OCI-LY3 (cell line): ENCODE data around the gene PDLIM4.
A peak's percentile ranks its signal among the peaks of the same experiment; 100 is the strongest.

ENCODE experiments used
- H2AFZ ChIP-seq: fragments of 200-600, 300-600 bp; shearing (Covaris generic); 2 replicates; pipeline ENCODE4 v1.6.0; 2014; ENCODE audit warnings: antibody characterized with exemption, low read depth, low read length
- H3K27ac ChIP-seq: fragments of 200-600, 300-600 bp; sonication (generic); 2 replicates; pipeline ENCODE4 v1.5.1; 2014; ENCODE audit warnings: mild to moderate bottlenecking, low read length, moderate library complexity, mixed read lengths
- H3K27me3 ChIP-seq: fragments of 200-600, 300-600 bp; sonication (generic); 2 replicates; pipeline ENCODE4 v1.6.1; 2014; ENCODE audit warnings: low read depth, low read length, mixed read lengths
- H3K36me3 ChIP-seq: fragments of 200-600, 300-600 bp; sonication (generic); replicated peaks from 2 replicates; pipeline ENCODE3; 2014; ENCODE audit warnings: low read depth, low read length, mixed read lengths
- H3K4me1 ChIP-seq: fragments of 300-600, 200-600 bp; sonication (generic); 2 replicates; pipeline ENCODE4 v1.6.1; 2014; ENCODE audit warnings: low read length, mixed read lengths
- H3K4me2 ChIP-seq: fragments of 200-600, 300-600 bp; sonication (generic); 2 replicates; pipeline ENCODE4 v1.6.1; 2014; ENCODE audit warnings: low read length, mixed read lengths
- H3K4me3 ChIP-seq: fragments of 300-600, 200-600 bp; sonication (generic); 2 replicates; pipeline ENCODE4 v1.5.1; 2014; ENCODE audit warnings: antibody characterized with exemption, mild to moderate bottlenecking, low read length, moderate library complexity
- H3K79me2 ChIP-seq: fragments of 300-600, 200-600 bp; shearing (Covaris generic); 2 replicates; pipeline ENCODE4 v1.6.1; 2014; ENCODE audit warnings: mild to moderate bottlenecking, low read length, mixed read lengths
- H3K9ac ChIP-seq: fragments of 300-600, 200-600 bp; shearing (Covaris generic); 2 replicates; pipeline ENCODE4 v1.6.0; 2014; ENCODE audit warnings: mild to moderate bottlenecking, low read length, moderate library complexity
- H3K9me3 ChIP-seq: fragments of 200-600, 300-600 bp; shearing (Covaris generic); 2 replicates; pipeline ENCODE4 v1.6.1; 2014; ENCODE audit warnings: low read length, mixed read lengths; ENCODE audit not compliant: insufficient read depth
- H4K20me1 ChIP-seq: fragments of 200-600, 300-600 bp; sonication (generic); 2 replicates; pipeline ENCODE4 v1.6.1; 2016; ENCODE audit warnings: low read length, mixed read lengths; ENCODE audit not compliant: insufficient read depth
- EZH2phosphoT487 ChIP-seq: fragments of 200-600 bp; shearing (Covaris generic); IDR thresholded peaks from 2 replicates; pipeline ENCODE4 v1.6.1; 2018; ENCODE audit warnings: antibody characterized with exemption, mixed run types, low read depth
- TF ChIP-seq, protein P1 (sequence below): fragments of 200-600, 300-600 bp; sonication (generic); IDR thresholded peaks from 2 replicates; pipeline ENCODE4 v1.5.1; 2014; ENCODE audit warnings: antibody characterized with exemption, low read length, low read depth

Gene PDLIM4

DNA sequence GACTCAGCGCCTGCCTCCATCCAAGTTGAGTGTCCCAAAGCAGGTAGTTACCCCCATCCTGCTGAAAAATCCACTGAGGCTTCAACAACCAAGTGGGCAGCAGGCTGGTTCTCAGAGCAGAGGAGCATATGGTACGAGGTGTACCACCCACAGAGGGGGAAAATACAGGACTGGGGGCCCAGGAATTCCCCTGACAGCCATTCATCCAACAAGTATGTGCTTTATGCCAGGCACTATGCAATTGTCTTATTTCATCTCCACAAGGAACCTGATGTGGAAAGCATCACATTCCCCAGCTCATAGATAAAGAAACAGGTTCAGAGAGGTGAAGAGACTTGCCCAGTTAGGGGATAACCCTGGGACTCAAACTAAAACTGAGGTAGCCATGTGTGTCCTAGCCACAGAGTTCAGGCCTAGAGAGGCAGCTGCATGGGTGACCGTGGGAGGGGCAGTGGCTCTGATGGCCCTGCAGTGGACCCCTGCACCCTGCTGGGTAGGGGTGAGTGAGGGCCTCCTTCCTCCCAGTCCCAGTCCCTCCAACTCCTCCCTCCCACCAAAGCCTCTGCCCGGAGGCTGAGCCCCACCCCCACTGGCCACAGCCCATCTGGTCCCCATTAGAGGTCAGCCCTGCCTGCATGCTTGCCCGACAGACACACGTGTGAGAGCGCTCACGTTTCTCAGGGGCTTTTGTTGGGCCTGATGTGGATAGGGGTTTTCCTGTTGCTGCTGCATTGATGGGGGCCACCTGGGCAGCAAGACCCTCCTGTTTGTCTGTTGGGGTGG is 11.5 kb downstream of the PDLIM4 start:
- Histone ChIP-seq H4K20me1 (no peaks in the 10 kb centered on the region), H3K27me3 (no peaks in the 10 kb centered on the region; the same call in 1 of the 2 replicates), H2AFZ (no peak overlapping the region), H3K4me2 (peak overlapping the region; percentile 23; the same call in 1 of the 2 replicates), H3K27ac (no peak overlapping the region), H3K4me1 (peaks cover 21% of the 10 kb centered on the region), H3K9me3 (no peaks in the 10 kb centered on the region), H3K4me3 (no peak overlapping the region), H3K79me2 (no peaks in the 10 kb centered on the region), H3K9ac (no peak overlapping the region), H3K36me3 (no peaks in the 10 kb centered on the region)
- TF ChIP-seq EZH2phosphoT487: no peak
- TF ChIP-seq, protein P1, sequence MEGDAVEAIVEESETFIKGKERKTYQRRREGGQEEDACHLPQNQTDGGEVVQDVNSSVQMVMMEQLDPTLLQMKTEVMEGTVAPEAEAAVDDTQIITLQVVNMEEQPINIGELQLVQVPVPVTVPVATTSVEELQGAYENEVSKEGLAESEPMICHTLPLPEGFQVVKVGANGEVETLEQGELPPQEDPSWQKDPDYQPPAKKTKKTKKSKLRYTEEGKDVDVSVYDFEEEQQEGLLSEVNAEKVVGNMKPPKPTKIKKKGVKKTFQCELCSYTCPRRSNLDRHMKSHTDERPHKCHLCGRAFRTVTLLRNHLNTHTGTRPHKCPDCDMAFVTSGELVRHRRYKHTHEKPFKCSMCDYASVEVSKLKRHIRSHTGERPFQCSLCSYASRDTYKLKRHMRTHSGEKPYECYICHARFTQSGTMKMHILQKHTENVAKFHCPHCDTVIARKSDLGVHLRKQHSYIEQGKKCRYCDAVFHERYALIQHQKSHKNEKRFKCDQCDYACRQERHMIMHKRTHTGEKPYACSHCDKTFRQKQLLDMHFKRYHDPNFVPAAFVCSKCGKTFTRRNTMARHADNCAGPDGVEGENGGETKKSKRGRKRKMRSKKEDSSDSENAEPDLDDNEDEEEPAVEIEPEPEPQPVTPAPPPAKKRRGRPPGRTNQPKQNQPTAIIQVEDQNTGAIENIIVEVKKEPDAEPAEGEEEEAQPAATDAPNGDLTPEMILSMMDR: no peak

DNA sequence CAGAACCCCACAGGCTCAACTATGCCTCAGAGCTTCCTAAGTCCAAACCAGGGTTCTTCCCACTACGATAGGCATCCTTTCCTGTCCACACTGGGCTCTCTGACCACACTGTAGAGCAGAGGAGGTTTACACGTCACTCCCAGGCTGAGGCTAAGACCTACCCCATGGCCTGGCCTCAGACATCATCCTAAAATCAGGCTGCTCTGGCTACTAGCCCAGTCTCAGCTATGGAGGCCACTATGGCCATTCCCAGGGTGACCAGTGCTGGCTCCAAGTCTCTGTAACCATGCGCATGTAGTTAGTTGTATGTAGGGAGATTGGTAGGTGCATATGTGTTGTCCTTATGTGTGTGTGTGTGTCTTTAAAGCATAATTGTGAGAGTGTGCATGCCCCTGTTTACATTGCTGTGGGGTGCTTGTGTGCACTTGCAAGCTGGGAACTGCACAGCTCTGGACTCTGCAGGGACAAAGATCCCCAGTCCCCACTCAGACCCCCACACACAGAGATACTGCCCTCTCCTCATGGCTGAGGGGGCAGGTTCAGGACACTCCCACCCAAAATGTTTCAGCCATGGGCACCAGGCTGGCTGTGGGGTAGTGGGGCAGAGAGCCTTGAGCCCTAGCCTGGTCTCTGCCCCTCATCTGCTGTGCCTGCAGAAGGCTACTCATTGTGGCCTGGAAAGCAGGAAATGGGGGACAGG is 12.3 kb downstream of the PDLIM4 start:
- Histone ChIP-seq H3K4me1 (peaks cover 21% of the 10 kb centered on the region), H3K36me3 (no peaks in the 10 kb centered on the region), H2AFZ (no peak overlapping the region), H3K9me3 (no peaks in the 10 kb centered on the region), H3K79me2 (no peaks in the 10 kb centered on the region), H3K9ac (no peak overlapping the region), H3K4me3 (no peak overlapping the region), H4K20me1 (no peaks in the 10 kb centered on the region), H3K27ac (no peak overlapping the region), H3K4me2 (no peak overlapping the region), H3K27me3 (no peaks in the 10 kb centered on the region; the same call in 1 of the 2 replicates)
- TF ChIP-seq, protein P1: no peak
- TF ChIP-seq EZH2phosphoT487: no peak

DNA sequence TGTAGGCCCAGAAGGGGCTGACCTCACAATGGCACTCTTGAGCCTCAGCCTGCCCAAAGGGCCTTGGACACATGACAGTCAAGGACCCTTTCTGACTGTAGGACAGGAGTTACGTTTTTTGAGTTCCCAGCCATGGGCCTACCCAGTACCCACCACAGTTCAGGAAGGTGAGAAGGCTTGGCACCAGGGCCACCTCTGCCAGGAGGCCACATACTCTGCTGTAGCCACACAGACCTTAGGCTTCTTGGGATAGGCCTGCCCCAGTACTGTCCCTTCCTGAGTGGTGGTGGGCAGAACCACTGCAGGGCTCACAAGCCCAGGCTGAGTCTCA is 12.8 kb downstream of the PDLIM4 start:
- no peaks in the 10 kb centered on the region; the same call in 1 of the 2 replicates for H3K27me3 ChIP-seq
- TF ChIP-seq, protein P1: no peak
- TF ChIP-seq EZH2phosphoT487: no peak
- no peak overlapping the region for H2AFZ ChIP-seq
- H4K20me1 ChIP-seq: no peaks in the 10 kb centered on the region
- no peaks in the 10 kb centered on the region for H3K9me3 ChIP-seq
- H3K4me1 ChIP-seq: peaks cover 21% of the 10 kb centered on the region
- H3K79me2 ChIP-seq: no peaks in the 10 kb centered on the region
- H3K9ac ChIP-seq: no peak overlapping the region
- H3K4me3 ChIP-seq: no peak overlapping the region
- no peak overlapping the region for H3K27ac ChIP-seq
- H3K36me3 ChIP-seq: no peaks in the 10 kb centered on the region
- no peak overlapping the region for H3K4me2 ChIP-seq

DNA sequence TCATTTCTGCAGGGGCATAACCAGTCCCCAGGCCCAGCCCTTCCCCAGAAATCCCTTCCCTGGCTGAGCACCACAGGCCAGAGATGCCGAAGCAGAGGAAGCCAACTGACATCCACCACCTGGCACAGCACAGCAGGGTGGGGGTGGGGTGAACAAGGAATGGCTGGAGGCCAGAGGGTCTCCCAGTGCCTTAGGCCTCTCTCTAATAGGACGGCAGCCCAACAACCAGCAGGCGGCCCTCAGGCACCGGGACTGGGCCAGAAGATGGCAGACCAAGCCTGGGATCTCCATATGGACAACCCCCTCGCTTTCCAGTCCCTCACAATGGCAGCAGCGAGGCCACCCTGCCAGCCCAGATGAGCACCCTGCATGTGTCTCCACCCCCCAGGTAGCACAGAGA is 13.2 kb downstream of the PDLIM4 start:
- Histone ChIP-seq H3K27me3 (no peaks in the 10 kb centered on the region; the same call in 1 of the 2 replicates), H3K4me2 (no peak overlapping the region), H3K79me2 (no peaks in the 10 kb centered on the region), H3K4me1 (peaks cover 21% of the 10 kb centered on the region), H3K4me3 (no peak overlapping the region), H3K36me3 (no peaks in the 10 kb centered on the region), H2AFZ (no peak overlapping the region), H3K9me3 (no peaks in the 10 kb centered on the region), H4K20me1 (no peaks in the 10 kb centered on the region), H3K27ac (no peak overlapping the region), H3K9ac (no peak overlapping the region)
- TF ChIP-seq, protein P1: no peak
- no peak for TF ChIP-seq EZH2phosphoT487
